ENCODE measurements around the gene MICAL2. TPM values are rescaled to one million over a fixed set of nuclear protein-coding genes. Genes with fewer than 3 reads are reported as not detected.

The MICAL2 gene
- total RNA-seq, 2 donors from 2014 or later, result 19.9 to 39.6 TPM

GRCh38 chr11:12133547-12134235 lies 23.3 kb downstream of the MICAL2 start:
- Mint-ChIP-seq H3K27ac (no peak overlapping the region), H3K36me3 (no peaks in the 10 kb centered on the region), H3K9me3 (no peaks in the 10 kb centered on the region), H3K4me1 (ENCODE audit: low read depth in 2 of 2) (peaks cover 6 to 8% of the 10 kb centered on the region in 2 donors), H3K4me3 (no peak overlapping the region), H3K27me3 (no peaks in the 10 kb centered on the region)
- ATAC-seq (no peak), DNase-seq (ENCODE audit: low spot score) (no peak)

- H3K36me3 Mint-ChIP-seq, result no peaks in the 10 kb centered on the region
- no peak overlapping the region for H3K27ac Mint-ChIP-seq
- peaks cover 6 to 11% of the 10 kb centered on the region in 2 donors for H3K4me1 Mint-ChIP-seq (ENCODE audit: low read depth in 2 of 2)
- H3K4me3 Mint-ChIP-seq, result no peak overlapping the region
- H3K9me3 Mint-ChIP-seq, result no peaks in the 10 kb centered on the region
- DNase-seq (ENCODE audit: low spot score) (no peak), ATAC-seq (no peak)
- H3K27me3 Mint-ChIP-seq, result no peaks in the 10 kb centered on the region
Observed at GRCh38 chr11:12134236-12134585, 23.8 kb downstream of the MICAL2 start.

GRCh38 chr11:12135185-12135584 lies 24.8 kb downstream of the MICAL2 start:
- Mint-ChIP-seq H3K4me1 (ENCODE audit: low read depth in 2 of 2) (peaks cover 6 to 7% of the 10 kb centered on the region in 2 donors), H3K4me3 (no peak overlapping the region), H3K27ac (no peak overlapping the region), H3K9me3 (no peaks in the 10 kb centered on the region), H3K36me3 (no peaks in the 10 kb centered on the region), H3K27me3 (no peaks in the 10 kb centered on the region)
- DNase-seq (ENCODE audit: low spot score) (no peak), ATAC-seq (no peak)

- Mint-ChIP-seq H3K9me3 (no peaks in the 10 kb centered on the region), H3K4me3 (no peak overlapping the region), H3K4me1 (ENCODE audit: low read depth in 2 of 2) (peaks cover 16% of the 10 kb centered on the region in 2 donors), H3K27ac (no peak overlapping the region), H3K36me3 (no peaks in the 10 kb centered on the region), H3K27me3 (no peaks in the 10 kb centered on the region)
- ATAC-seq (peak in 1 of 2 donors; percentile 45), DNase-seq (ENCODE audit: low spot score) (no peak)
Observed at GRCh38 chr11:12137005-12137690, 26.8 kb downstream of the MICAL2 start.

- H3K4me1 Mint-ChIP-seq (ENCODE audit: low read depth in 2 of 2), result peaks cover 20 to 23% of the 10 kb centered on the region in 2 donors
- H3K27ac Mint-ChIP-seq, result no peak overlapping the region
- no peaks in the 10 kb centered on the region for H3K36me3 Mint-ChIP-seq
- DNase-seq (ENCODE audit: low spot score), result no peak
- no peak overlapping the region for H3K4me3 Mint-ChIP-seq
- H3K9me3 Mint-ChIP-seq, result no peaks in the 10 kb centered on the region
- peak in 1 of 2 donors; percentile 22 for ATAC-seq
- no peaks in the 10 kb centered on the region for H3K27me3 Mint-ChIP-seq
Observed at GRCh38 chr11:12137938-12138731, 27.7 kb downstream of the MICAL2 start.

- peaks cover 21 to 24% of the 10 kb centered on the region in 2 donors for H3K4me1 Mint-ChIP-seq (ENCODE audit: low read depth in 2 of 2)
- DNase-seq (ENCODE audit: low spot score), result no peak
- H3K36me3 Mint-ChIP-seq, result no peaks in the 10 kb centered on the region
- peak overlapping the region in 1 of 2 donors; percentile 21 for H3K27ac Mint-ChIP-seq
- H3K4me3 Mint-ChIP-seq, result no peak overlapping the region
- H3K27me3 Mint-ChIP-seq, result no peaks in the 10 kb centered on the region
- H3K9me3 Mint-ChIP-seq, result no peaks in the 10 kb centered on the region
- no peak for ATAC-seq
Observed at GRCh38 chr11:12139144-12139881, 28.9 kb downstream of the MICAL2 start.

GRCh38 chr11:12140186-12140793 lies 29.9 kb downstream of the MICAL2 start:
- Mint-ChIP-seq H3K27me3 (no peaks in the 10 kb centered on the region), H3K9me3 (no peaks in the 10 kb centered on the region), H3K27ac (peak overlapping the region in 1 of 2 donors; percentile 21), H3K4me3 (no peak overlapping the region), H3K36me3 (no peaks in the 10 kb centered on the region), H3K4me1 (ENCODE audit: low read depth in 2 of 2) (peaks cover 18 to 21% of the 10 kb centered on the region in 2 donors)
- DNase-seq (ENCODE audit: low spot score) (no peak), ATAC-seq (no peak)

- Mint-ChIP-seq H3K36me3 (no peaks in the 10 kb centered on the region), H3K27ac (no peak overlapping the region), H3K27me3 (no peaks in the 10 kb centered on the region), H3K4me3 (no peak overlapping the region), H3K4me1 (ENCODE audit: low read depth in 2 of 2) (peaks cover 18 to 24% of the 10 kb centered on the region in 2 donors), H3K9me3 (no peaks in the 10 kb centered on the region)
- no peak for DNase-seq (ENCODE audit: low spot score)
- no peak for ATAC-seq
Observed at GRCh38 chr11:12141283-12141682, 30.9 kb downstream of the MICAL2 start.

- no peak overlapping the region for H3K27ac Mint-ChIP-seq
- no peak overlapping the region for H3K4me3 Mint-ChIP-seq
- DNase-seq (ENCODE audit: low spot score) (no peak), ATAC-seq (no peak)
- H3K4me1 Mint-ChIP-seq (ENCODE audit: low read depth in 2 of 2), result peaks cover 18 to 24% of the 10 kb centered on the region in 2 donors
- H3K36me3 Mint-ChIP-seq, result no peaks in the 10 kb centered on the region
- H3K9me3 Mint-ChIP-seq, result no peaks in the 10 kb centered on the region
- H3K27me3 Mint-ChIP-seq, result no peaks in the 10 kb centered on the region
Observed at GRCh38 chr11:12142176-12142575, 31.8 kb downstream of the MICAL2 start.

- Mint-ChIP-seq H3K4me3 (no peak overlapping the region), H3K27me3 (no peaks in the 10 kb centered on the region), H3K36me3 (no peaks in the 10 kb centered on the region), H3K9me3 (no peaks in the 10 kb centered on the region), H3K4me1 (ENCODE audit: low read depth in 2 of 2) (peaks cover 19 to 24% of the 10 kb centered on the region in 2 donors), H3K27ac (no peak overlapping the region)
- DNase-seq (ENCODE audit: low spot score), result no peak
- ATAC-seq, result no peak
Observed at GRCh38 chr11:12142909-12143308, 32.5 kb downstream of the MICAL2 start.

GRCh38 chr11:12143461-12144258 lies 33.3 kb downstream of the MICAL2 start:
- no peak for DNase-seq (ENCODE audit: low spot score)
- Mint-ChIP-seq H3K36me3 (no peaks in the 10 kb centered on the region), H3K4me3 (no peak overlapping the region), H3K27me3 (no peaks in the 10 kb centered on the region), H3K9me3 (no peaks in the 10 kb centered on the region), H3K4me1 (ENCODE audit: low read depth in 2 of 2) (peaks cover 23 to 26% of the 10 kb centered on the region in 2 donors), H3K27ac (no peak overlapping the region)
- no peak for ATAC-seq

- ATAC-seq, result no peak
- Mint-ChIP-seq H3K36me3 (no peaks in the 10 kb centered on the region), H3K9me3 (no peaks in the 10 kb centered on the region), H3K27me3 (peaks cover 0 to 6% of the 10 kb centered on the region in 2 donors), H3K4me3 (no peak overlapping the region), H3K4me1 (ENCODE audit: low read depth in 2 of 2) (peaks cover 30 to 32% of the 10 kb centered on the region in 2 donors), H3K27ac (no peak overlapping the region)
- no peak for DNase-seq (ENCODE audit: low spot score)
Observed at GRCh38 chr11:12144330-12145174, 34.2 kb downstream of the MICAL2 start.

Measured in natural killer cell treated with Interleukin-12 subunit alpha and Interleukin-12 subunit beta and Interleukin-15 and Interleukin-18, amount 100 ng/mL, for 72 hours (primary cell).